Right cardiac atrium (tissue), 5 donors: Measurements from ENCODE around the gene ZNF716. TPM values are rescaled to one million over a fixed set of nuclear protein-coding genes. Genes with fewer than 3 reads are reported as not detected.

ENCODE experiments used
- ATAC-seq, 2 donors: fragments of 200-7000 bp; cut with Tn5 transposase; one replicate each; pipeline versions ENCODE4 v1.8.0 to v1.9.1; 2020; ENCODE audit warnings: moderate library complexity in 2 of 2, mild to moderate bottlenecking in 1 of 2
- DNase-seq, 3 donors: peaks; one replicate each; pipeline ENCODE4 v3.0.0-alpha.2; 2020
- H3K27ac ChIP-seq: one replicate; pipeline ENCODE4 v1.5.1; 2013; ENCODE audit warnings: mild to moderate bottlenecking, low read length, control low read depth, moderate library complexity
- H3K27me3 ChIP-seq: one replicate; pipeline ENCODE4 v1.6.1; 2013; ENCODE audit not compliant: control insufficient read depth, insufficient read depth
- H3K4me1 ChIP-seq: one replicate; pipeline ENCODE4 v1.6.1; 2013; ENCODE audit warnings: low read length; ENCODE audit not compliant: control insufficient read depth, insufficient read depth
- H3K4me3 ChIP-seq: one replicate; pipeline ENCODE4 v1.5.1; 2013; ENCODE audit warnings: low read length, control low read depth
- H3K9me3 ChIP-seq: one replicate; pipeline ENCODE4 v1.6.1; 2013; ENCODE audit warnings: low read length; ENCODE audit not compliant: control insufficient read depth
- WGBS: extraction: QIAGEN DNeasy Blood & Tissue Kit; methylation state at CpG from one replicate; pipeline ENCODE4 v1.1.7; 2013; 5-methylcytosine and 5-hydroxymethylcytosine counted together
- intact Hi-C, 4 donors: fragments of 100-400 bp; cut with DNase I; formaldehyde crosslinking; loops; one replicate each; pipeline versions ENCODE4 v1.11.0 to v1.14.0; 2022 to 2023
- microRNA-seq, 2 donors: library from miRNA; unstranded; fragments of <30 nt; microRNA quantifications; one replicate each; pipeline ENCODE4 v1.2.0, GENCODE V29; 2020 to 2021
- polyA plus RNA-seq: library from polyadenylated mRNA; stranded (reverse); fragments of 200-250 nt; gene quantifications from one replicate; pipeline ENCODE4 v1.2.3, GENCODE V29; 2013
- total RNA-seq, 4 donors: library from RNA; stranded (reverse); fragmentation: NEBNext Ultra II Directional; extraction: Animal tissue kit (Norgen Biotek cat#: 25700); gene quantifications; one replicate each; pipeline ENCODE4 v1.2.1, GENCODE V29; 2021
- donor health status: healthy with polysubstance abuse.
- donor health status: DM: no; HTN: yes; CAD: no.
- donor health status: DM: no; HTN: no; CAD: no.
- donor health status: DM: no; HTN: yes; CAD: no; lungs with severe emphysema.
- donor health status: DM: yes; HTN: yes; CAD: no.

ZNF716 gene
- total and polyA plus RNA-seq, 5 donors: not detected

DNA sequence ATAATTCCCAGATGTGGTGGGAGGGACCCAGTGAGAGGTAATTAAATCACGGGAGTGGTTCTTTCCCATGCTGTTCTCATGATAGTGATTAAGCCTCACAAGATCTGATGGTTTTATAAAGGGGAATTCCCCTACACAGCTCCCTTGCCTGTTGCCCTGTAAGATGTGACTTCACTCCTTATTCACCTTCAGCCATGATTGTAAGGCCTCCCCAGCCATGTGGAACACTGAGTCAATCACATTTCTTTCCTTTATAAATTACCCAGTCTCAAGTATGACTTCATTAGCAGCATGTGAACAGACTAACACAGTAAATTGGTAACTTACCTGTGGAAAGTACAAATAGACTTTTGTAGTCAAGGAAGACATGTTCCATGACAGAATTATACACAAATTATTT is 55.2 kb downstream of the ZNF716 start:
- H3K4me1 ChIP-seq: no peaks in the 10 kb centered on the region
- WGBS: 29% methylated on average over 1 of the region's 1 CpG
- ATAC-seq (no peak), DNase-seq (no peak)
- H3K27me3 ChIP-seq: no peaks in the 10 kb centered on the region
- intact Hi-C loops: no loop called here
- no peaks in the 10 kb centered on the region for H3K9me3 ChIP-seq
- H3K4me3 ChIP-seq: no peak overlapping the region
- H3K27ac ChIP-seq: no peak overlapping the region

Small RNA genes lying within 50 kb of the gene (microRNA-seq; reads per million reads assigned to microRNA genes)
- 0 reads per million in 2 donors for gene MIR3147
